ENCODE results near the gene GPANK1. TPM values are rescaled to one million over a fixed set of nuclear protein-coding genes. Genes with fewer than 3 reads are reported as not detected.
A peak's percentile ranks its signal among the peaks of the same experiment; 100 is the strongest.

The GPANK1 gene
- total and polyA plus RNA-seq, 9 of the 15 experiments (the other 6 are each of a cell fraction or from before 2014, with no cell fraction given) = 32.2 to 111 (median 46.3) TPM

- TF ChIP-seq DPF2 (IDR thresholded peaks at IDR 0.05) (0 out of 2 replicates have a peak, but pooled peaks have one; percentile 42), MYBL2 (IDR thresholded peaks at IDR 0.05; ENCODE audit: low read depth) (no peak), MYBL2 (CRISPR knock-in tag; IDR thresholded peaks at IDR 0.05; ENCODE audit: borderline replicate concordance) (no peak), ZNF696 (CRISPR knock-in tag; conservative IDR thresholded peaks at IDR 0.05) (no peak), CCNT2 (IDR thresholded peaks at IDR 0.05; ENCODE audit: borderline replicate concordance, extremely low read depth, insufficient read length, low read depth, low read length) (peak; percentile 11), ZNF174 (CRISPR knock-in tag; IDR thresholded peaks at IDR 0.05) (no peak), TAF9B (IDR thresholded peaks at IDR 0.05; ENCODE audit: partially characterized antibody) (peak; percentile 100), ZNF707 (CRISPR knock-in tag; conservative IDR thresholded peaks at IDR 0.05) (no peak), POU5F1 (IDR thresholded peaks at IDR 0.05; ENCODE audit: borderline replicate concordance, low read depth, low read length, partially characterized antibody) (no peak), THRB (CRISPR knock-in tag; conservative IDR thresholded peaks at IDR 0.05) (peak; percentile 84; the same call in 1 of the 2 replicates), POLR2A (conservative IDR thresholded peaks at IDR 0.05) (peak; percentile 83)
- TF ChIP-seq, protein P1, sequence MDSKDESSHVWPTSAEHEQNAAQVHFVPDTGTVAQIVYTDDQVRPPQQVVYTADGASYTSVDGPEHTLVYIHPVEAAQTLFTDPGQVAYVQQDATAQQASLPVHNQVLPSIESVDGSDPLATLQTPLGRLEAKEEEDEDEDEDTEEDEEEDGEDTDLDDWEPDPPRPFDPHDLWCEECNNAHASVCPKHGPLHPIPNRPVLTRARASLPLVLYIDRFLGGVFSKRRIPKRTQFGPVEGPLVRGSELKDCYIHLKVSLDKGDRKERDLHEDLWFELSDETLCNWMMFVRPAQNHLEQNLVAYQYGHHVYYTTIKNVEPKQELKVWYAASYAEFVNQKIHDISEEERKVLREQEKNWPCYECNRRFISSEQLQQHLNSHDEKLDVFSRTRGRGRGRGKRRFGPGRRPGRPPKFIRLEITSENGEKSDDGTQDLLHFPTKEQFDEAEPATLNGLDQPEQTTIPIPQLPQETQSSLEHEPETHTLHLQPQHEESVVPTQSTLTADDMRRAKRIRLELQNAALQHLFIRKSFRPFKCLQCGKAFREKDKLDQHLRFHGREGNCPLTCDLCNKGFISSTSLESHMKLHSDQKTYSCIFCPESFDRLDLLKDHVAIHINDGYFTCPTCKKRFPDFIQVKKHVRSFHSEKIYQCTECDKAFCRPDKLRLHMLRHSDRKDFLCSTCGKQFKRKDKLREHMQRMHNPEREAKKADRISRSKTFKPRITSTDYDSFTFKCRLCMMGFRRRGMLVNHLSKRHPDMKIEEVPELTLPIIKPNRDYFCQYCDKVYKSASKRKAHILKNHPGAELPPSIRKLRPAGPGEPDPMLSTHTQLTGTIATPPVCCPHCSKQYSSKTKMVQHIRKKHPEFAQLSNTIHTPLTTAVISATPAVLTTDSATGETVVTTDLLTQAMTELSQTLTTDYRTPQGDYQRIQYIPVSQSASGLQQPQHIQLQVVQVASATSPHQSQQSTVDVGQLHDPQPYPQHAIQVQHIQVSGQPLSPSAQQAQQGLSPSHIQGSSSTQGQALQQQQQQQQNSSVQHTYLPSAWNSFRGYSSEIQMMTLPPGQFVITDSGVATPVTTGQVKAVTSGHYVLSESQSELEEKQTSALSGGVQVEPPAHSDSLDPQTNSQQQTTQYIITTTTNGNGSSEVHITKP (IDR thresholded peaks at IDR 0.05; ENCODE audit: partially characterized antibody) = peak; percentile 27
- TF ChIP-seq, protein P2, sequence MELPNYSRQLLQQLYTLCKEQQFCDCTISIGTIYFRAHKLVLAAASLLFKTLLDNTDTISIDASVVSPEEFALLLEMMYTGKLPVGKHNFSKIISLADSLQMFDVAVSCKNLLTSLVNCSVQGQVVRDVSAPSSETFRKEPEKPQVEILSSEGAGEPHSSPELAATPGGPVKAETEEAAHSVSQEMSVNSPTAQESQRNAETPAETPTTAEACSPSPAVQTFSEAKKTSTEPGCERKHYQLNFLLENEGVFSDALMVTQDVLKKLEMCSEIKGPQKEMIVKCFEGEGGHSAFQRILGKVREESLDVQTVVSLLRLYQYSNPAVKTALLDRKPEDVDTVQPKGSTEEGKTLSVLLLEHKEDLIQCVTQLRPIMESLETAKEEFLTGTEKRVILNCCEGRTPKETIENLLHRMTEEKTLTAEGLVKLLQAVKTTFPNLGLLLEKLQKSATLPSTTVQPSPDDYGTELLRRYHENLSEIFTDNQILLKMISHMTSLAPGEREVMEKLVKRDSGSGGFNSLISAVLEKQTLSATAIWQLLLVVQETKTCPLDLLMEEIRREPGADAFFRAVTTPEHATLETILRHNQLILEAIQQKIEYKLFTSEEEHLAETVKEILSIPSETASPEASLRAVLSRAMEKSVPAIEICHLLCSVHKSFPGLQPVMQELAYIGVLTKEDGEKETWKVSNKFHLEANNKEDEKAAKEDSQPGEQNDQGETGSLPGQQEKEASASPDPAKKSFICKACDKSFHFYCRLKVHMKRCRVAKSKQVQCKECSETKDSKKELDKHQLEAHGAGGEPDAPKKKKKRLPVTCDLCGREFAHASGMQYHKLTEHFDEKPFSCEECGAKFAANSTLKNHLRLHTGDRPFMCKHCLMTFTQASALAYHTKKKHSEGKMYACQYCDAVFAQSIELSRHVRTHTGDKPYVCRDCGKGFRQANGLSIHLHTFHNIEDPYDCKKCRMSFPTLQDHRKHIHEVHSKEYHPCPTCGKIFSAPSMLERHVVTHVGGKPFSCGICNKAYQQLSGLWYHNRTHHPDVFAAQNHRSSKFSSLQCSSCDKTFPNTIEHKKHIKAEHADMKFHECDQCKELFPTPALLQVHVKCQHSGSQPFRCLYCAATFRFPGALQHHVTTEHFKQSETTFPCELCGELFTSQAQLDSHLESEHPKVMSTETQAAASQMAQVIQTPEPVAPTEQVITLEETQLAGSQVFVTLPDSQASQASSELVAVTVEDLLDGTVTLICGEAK (IDR thresholded peaks at IDR 0.05) = no peak
- TF ChIP-seq, protein P2 (CRISPR knock-in tag; IDR thresholded peaks at IDR 0.05) = no peak
These were observed 44.0 kb downstream of the GPANK1 start, which contains the start of gene PRRC2A (continued) for GRCh38 chr6:31620586-31621319.
